Loucy (cell line): ENCODE data around the gene SNX11.

Source experiments
- H2AFZ ChIP-seq: fragments of 200-600 bp; sonication (generic); 2 replicates; pipeline ENCODE4 v1.6.0; 2016; ENCODE audit warnings: antibody characterized with exemption, mild to moderate bottlenecking, low read length, moderate library complexity
- H3F3A ChIP-seq: fragments of 200-600 bp; 2 replicates; pipeline ENCODE4 v1.6.0; 2016; ENCODE audit warnings: antibody characterized with exemption, low read depth, mild to moderate bottlenecking
- H3K27me3 ChIP-seq: fragments of 200-600 bp; sonication (generic); 2 replicates; pipeline ENCODE4 v1.6.1; 2014; ENCODE audit warnings: low read length, mild to moderate bottlenecking; ENCODE audit not compliant: insufficient read depth, poor library complexity, severe bottlenecking
- H3K36me3 ChIP-seq: fragments of 200-600 bp; sonication (generic); 2 replicates; pipeline ENCODE4 v1.6.1; 2016; ENCODE audit warnings: low read length; ENCODE audit not compliant: insufficient read depth
- H3K4me1 ChIP-seq: fragments of 200-600 bp; sonication (generic); 2 replicates; pipeline ENCODE4 v1.5.1; 2014; ENCODE audit warnings: low read length, mild to moderate bottlenecking; ENCODE audit not compliant: insufficient read depth, poor library complexity, severe bottlenecking
- H3K4me2 ChIP-seq: fragments of 200-600 bp; sonication (generic); 2 replicates; pipeline ENCODE4 v1.6.0; 2014; ENCODE audit warnings: antibody characterized with exemption, low read length, low read depth, mild to moderate bottlenecking; ENCODE audit not compliant: poor library complexity, severe bottlenecking
- H3K4me3 ChIP-seq: fragments of 200-600 bp; sonication (generic); 2 replicates; pipeline ENCODE4 v1.5.1; 2014; ENCODE audit warnings: low read length, mild to moderate bottlenecking, mixed read lengths; ENCODE audit not compliant: poor library complexity, severe bottlenecking
- H3K79me2 ChIP-seq: fragments of 200-600 bp; sonication (generic); 2 replicates; pipeline ENCODE4 v1.6.1; 2014; ENCODE audit warnings: low read length; ENCODE audit not compliant: insufficient read depth
- H3K9ac ChIP-seq: fragments of 200-600 bp; sonication (generic); 2 replicates; pipeline ENCODE4 v1.6.0; 2014; ENCODE audit warnings: mild to moderate bottlenecking, low read depth, low read length, moderate library complexity; ENCODE audit not compliant: poor library complexity, severe bottlenecking
- H3K9me2 ChIP-seq: fragments of 200-600 bp; sonication (generic); replicated peaks from 2 replicates; pipeline ENCODE4 v1.6.1; 2016; ENCODE audit warnings: low read depth, low read length, mixed read lengths
- H3K9me3 ChIP-seq: fragments of 200-600 bp; sonication (generic); 2 replicates; pipeline ENCODE4 v1.6.1; 2014; ENCODE audit warnings: mild to moderate bottlenecking, antibody characterized with exemption, low read length, low read depth; ENCODE audit not compliant: insufficient read depth
- H4K20me1 ChIP-seq: fragments of 200-600 bp; sonication (generic); 2 replicates; pipeline ENCODE4 v1.6.0; 2014; ENCODE audit warnings: antibody characterized with exemption, low read length, mild to moderate bottlenecking; ENCODE audit not compliant: insufficient read depth, poor library complexity, severe bottlenecking
- CTCF ChIP-seq: fragments of 200-600 bp; sonication (generic); conservative IDR thresholded peaks from 2 replicates; pipeline ENCODE4 v1.5.1; 2014; ENCODE audit warnings: mild to moderate bottlenecking, antibody characterized with exemption, low read length
- EZH2phosphoT487 ChIP-seq: fragments of 200-600 bp; IDR thresholded peaks from 2 replicates; pipeline ENCODE4 v1.6.1; 2018; ENCODE audit warnings: antibody characterized with exemption, mild to moderate bottlenecking, moderate library complexity, borderline replicate concordance

Gene SNX11

DNA sequence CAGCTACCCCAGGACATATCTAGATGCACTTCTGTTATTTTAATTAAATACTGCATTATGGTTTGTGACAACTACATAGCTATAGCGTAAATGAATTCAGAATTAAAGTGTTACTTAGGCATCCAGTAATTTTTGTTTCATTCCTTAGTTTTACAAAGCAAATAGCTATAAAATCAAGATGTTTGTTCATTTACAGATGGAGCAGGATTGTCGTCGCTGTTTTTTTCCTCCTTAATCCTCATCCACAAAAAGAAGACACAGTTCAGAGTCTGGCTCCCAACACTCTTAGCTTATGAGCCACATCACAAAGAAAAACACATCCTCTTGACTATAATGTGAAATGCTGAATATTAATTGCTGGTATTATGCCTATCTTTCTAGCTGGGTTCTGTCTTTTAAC is 43.7 kb downstream of the SNX11 start:
- Histone ChIP-seq H3K27me3 (no peaks in the 10 kb centered on the region), H4K20me1 (no peaks in the 10 kb centered on the region)
- no peak for TF ChIP-seq EZH2phosphoT487
- no peak for TF ChIP-seq CTCF

GRCh38 chr17:48152289-48152688 is 44.7 kb downstream of the SNX11 start:
- H3K4me3 ChIP-seq, result no peak overlapping the region

More for the DNA sequence above, 43.7 kb downstream of the SNX11 start:
- Histone ChIP-seq H3K9ac (no peak overlapping the region), H3K9me3 (no peaks in the 10 kb centered on the region), H3F3A (no peaks in the 10 kb centered on the region), H3K36me3 (no peaks in the 10 kb centered on the region), H3K4me2 (no peak overlapping the region), H3K9me2 (no peaks in the 10 kb centered on the region), H3K4me3 (no peak overlapping the region), H3K4me1 (peaks cover 31% of the 10 kb centered on the region), H2AFZ (no peak overlapping the region), H3K79me2 (no peaks in the 10 kb centered on the region)

DNA sequence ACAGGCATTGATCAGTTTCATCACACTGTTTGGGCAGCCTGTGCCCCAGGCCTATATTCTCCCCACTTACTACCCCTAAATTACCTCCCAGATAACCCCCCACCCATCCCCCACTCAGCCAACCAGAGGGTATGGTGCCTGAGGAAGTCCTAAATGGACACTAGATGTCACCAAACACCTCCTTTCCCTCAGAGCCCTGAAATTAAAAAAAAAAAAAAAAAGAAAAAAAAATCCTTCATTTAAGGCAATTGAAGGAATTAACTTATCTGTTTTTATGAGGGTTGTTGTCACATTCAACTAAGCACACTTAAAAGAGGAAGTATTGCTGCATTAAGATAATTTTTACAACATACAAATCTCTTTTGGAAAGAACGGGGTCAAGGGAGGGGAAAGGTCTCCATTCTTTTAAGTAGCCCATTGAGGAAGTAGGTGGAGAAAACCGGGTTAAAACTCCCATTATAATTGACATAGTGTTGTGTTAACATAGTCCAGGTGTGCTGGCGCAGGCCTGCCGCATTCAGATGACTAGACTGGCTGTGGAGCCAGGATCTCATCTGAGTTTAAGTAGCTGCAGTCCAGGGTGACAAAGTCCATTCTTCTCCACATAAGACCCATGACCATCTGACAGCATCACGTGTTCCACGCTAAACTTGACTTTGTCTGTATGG is 46.3 kb downstream of the SNX11 start:
- H3K36me3 ChIP-seq, result no peaks in the 10 kb centered on the region
- no peaks in the 10 kb centered on the region for H3K79me2 ChIP-seq
- no peaks in the 10 kb centered on the region for H4K20me1 ChIP-seq
- H3K4me1 ChIP-seq, result peaks cover 15% of the 10 kb centered on the region
- no peaks in the 10 kb centered on the region for H3F3A ChIP-seq
- H2AFZ ChIP-seq, result no peak overlapping the region; the same call in 1 of the 2 replicates
- H3K4me2 ChIP-seq, result peak overlapping the region; percentile 38
- no peaks in the 10 kb centered on the region for H3K9me2 ChIP-seq
- H3K9ac ChIP-seq, result no peak overlapping the region
- no peaks in the 10 kb centered on the region for H3K9me3 ChIP-seq
- H3K4me3 ChIP-seq, result no peak overlapping the region
- H3K27me3 ChIP-seq, result no peaks in the 10 kb centered on the region
- TF ChIP-seq CTCF (peak; percentile 75), EZH2phosphoT487 (no peak)

More at GRCh38 chr17:48152289-48152688, 44.7 kb downstream of the SNX11 start:
- no peaks in the 10 kb centered on the region for H3K9me3 ChIP-seq
- H3K4me1 ChIP-seq, result peaks cover 31% of the 10 kb centered on the region
- H3K79me2 ChIP-seq, result no peaks in the 10 kb centered on the region
- H2AFZ ChIP-seq, result no peak overlapping the region
- no peaks in the 10 kb centered on the region for H3F3A ChIP-seq
- TF ChIP-seq EZH2phosphoT487 (no peak), CTCF (no peak)
- H4K20me1 ChIP-seq, result no peaks in the 10 kb centered on the region
- no peak overlapping the region for H3K9ac ChIP-seq
- no peaks in the 10 kb centered on the region for H3K9me2 ChIP-seq
- H3K4me2 ChIP-seq, result no peak overlapping the region
- H3K27me3 ChIP-seq, result no peaks in the 10 kb centered on the region
- no peaks in the 10 kb centered on the region for H3K36me3 ChIP-seq
